Stimulated activated CD4-positive, alpha-beta T cell treated with anti-CD3 and anti-CD28 coated beads, Interleukin-12 subunit alpha, Interleukin-12 subunit beta, amount 100 ng/mL, for 48 hours (primary cell): ENCODE data around the gene AMER3.

Experiments used
- DNase-seq, 3 donors: peaks; one replicate each; pipeline ENCODE4 v3.0.0-alpha.2; 2020; ENCODE audit warnings: low read depth in 2 of 3, low spot score in 1 of 3

Gene AMER3

GRCh38 chr2:130754811-130755210, 529 bp upstream of the AMER3 start:
- DNase-seq, result no peak

- no peak for DNase-seq
These were observed 923 bp downstream of the AMER3 start for GRCh38 chr2:130756053-130756873.

GRCh38 chr2:130756874-130757668, 1.7 kb downstream of the AMER3 start:
- no peak for DNase-seq

GRCh38 chr2:130759906-130760753, 4.8 kb downstream of the AMER3 start:
- no peak for DNase-seq

GRCh38 chr2:130760754-130761751, 5.7 kb downstream of the AMER3 start:
- DNase-seq, result no peak

- no peak for DNase-seq
These were observed 6.9 kb downstream of the AMER3 start for GRCh38 chr2:130762031-130762909.

GRCh38 chr2:130762910-130763385, 7.6 kb downstream of the AMER3 start:
- no peak for DNase-seq

GRCh38 chr2:130763405-130763804, 8.1 kb downstream of the AMER3 start:
- no peak for DNase-seq

- no peak for DNase-seq
These were observed 8.9 kb downstream of the AMER3 start for GRCh38 chr2:130764035-130764820.

GRCh38 chr2:130764821-130765115, 9.4 kb downstream of the AMER3 start:
- DNase-seq, result no peak

- DNase-seq, result no peak
These were observed 10.1 kb downstream of the AMER3 start for GRCh38 chr2:130765464-130765863.

- DNase-seq, result no peak
These were observed 10.7 kb downstream of the AMER3 start for GRCh38 chr2:130766037-130766436.

- no peak for DNase-seq
These were observed 11.5 kb downstream of the AMER3 start for GRCh38 chr2:130766711-130767407.

- no peak for DNase-seq
These were observed 12.1 kb downstream of the AMER3 start for GRCh38 chr2:130767408-130767775.

GRCh38 chr2:130768191-130768855, 13.0 kb downstream of the AMER3 start:
- DNase-seq, result no peak

GRCh38 chr2:130769343-130769907, 14.1 kb downstream of the AMER3 start:
- no peak for DNase-seq

GRCh38 chr2:130776550-130776949, 21.2 kb downstream of the AMER3 start:
- no peak for DNase-seq
